ENCODE measurements around the gene RBL2.

Gene RBL2

GRCh38 chr16:53453928-53454327 is 19.7 kb downstream of the RBL2 start:
- FAIRE-seq, result no peak
- no peak for DNase-seq (ENCODE audit: low spot score)

- FAIRE-seq (no peak), DNase-seq (ENCODE audit: low spot score) (no peak)
Observed at GRCh38 chr16:53456625-53457024, 22.4 kb downstream of the RBL2 start.

DNA sequence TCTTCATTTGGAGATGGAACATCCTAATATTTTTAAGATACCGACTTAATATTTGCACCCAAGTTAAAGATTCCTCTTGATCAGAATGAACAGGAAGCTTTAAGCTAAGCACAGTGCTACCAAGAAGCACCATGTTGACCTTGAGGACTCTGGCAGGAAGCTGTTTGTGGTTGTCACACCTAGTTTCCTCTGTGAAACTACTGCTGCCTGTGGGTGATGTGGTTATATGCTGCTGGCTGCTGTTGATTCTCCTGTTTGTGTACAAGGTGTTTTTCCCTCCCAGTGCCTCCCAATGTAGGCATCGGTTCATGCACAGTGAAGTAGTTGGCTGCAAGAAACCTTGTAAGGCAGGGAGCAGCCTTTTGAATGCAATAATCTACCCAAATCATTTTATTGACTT is 23.4 kb downstream of the RBL2 start:
- DNase-seq (ENCODE audit: low spot score) (no peak), FAIRE-seq (no peak)

DNA sequence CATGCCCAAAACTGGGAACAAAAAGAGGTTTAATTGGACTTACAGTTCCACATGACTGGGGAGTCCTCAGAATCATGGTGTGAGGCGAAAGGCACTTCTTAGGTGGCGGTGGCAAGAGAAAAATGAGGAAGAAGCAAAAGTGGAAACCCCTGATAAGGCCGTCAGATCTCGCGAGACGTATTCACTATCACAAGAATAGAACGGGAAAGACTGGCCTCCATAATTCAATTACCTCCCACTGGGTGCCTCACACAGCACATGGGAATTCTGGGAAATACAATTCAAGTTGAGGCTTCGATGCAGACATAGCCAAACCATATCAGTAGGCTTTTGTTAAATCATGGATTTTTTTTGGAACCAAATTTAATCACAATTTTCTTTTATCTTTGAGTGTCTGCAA is 24.4 kb downstream of the RBL2 start:
- no peak for FAIRE-seq

GRCh38 chr16:53465606-53466280 is 31.5 kb downstream of the RBL2 start:
- FAIRE-seq (peak; percentile 77), DNase-seq (ENCODE audit: low spot score) (peak; percentile 52)

More for the DNA sequence above, 24.4 kb downstream of the RBL2 start:
- DNase-seq (ENCODE audit: low spot score), result no peak

DNA sequence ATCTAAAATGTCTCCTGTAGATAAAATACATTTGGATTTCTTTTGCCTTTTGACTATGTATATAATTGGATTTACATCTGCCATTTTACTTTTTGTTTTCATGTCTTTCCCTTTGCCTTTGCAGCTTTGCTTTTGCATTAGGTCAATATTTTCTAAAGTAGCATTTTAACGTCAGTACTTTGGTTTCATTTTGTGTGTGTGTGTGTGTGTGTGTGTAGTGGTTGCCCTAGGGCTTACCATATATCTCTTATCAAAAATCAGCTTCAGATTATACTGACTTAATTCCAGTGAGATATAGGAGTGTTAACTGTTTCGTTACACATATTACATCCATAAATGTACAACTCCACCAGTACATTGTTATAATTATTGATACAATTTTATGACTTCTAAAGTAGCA is 42.6 kb downstream of the RBL2 start:
- DNase-seq (ENCODE audit: low spot score) (no peak), FAIRE-seq (no peak)

GRCh38 chr16:53478965-53479364 is 44.7 kb downstream of the RBL2 start:
- no peak for FAIRE-seq
- no peak for DNase-seq (ENCODE audit: low spot score)

DNA sequence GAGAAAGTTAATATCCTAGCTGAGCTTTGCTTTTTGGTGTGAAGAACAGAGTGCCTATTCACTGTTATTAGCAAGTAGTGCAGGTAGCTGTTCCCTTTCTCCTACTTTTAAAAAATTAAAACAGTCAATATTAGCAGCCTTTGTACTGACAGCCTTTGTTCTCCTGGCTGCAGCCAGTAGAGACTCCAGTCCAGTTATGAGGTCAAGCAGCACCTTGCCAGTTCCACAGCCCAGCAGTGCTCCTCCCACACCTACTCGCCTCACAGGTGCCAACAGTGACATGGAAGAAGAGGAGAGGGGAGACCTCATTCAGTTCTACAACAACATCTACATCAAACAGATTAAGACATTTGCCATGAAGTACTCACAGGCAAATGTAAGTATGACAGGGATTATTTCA is 46.1 kb downstream of the RBL2 start:
- FAIRE-seq (no peak), DNase-seq (ENCODE audit: low spot score) (no peak)

- FAIRE-seq, result no peak
- no peak for DNase-seq (ENCODE audit: low spot score)
Observed at GRCh38 chr16:53482123-53482522, 47.9 kb downstream of the RBL2 start.

DNA sequence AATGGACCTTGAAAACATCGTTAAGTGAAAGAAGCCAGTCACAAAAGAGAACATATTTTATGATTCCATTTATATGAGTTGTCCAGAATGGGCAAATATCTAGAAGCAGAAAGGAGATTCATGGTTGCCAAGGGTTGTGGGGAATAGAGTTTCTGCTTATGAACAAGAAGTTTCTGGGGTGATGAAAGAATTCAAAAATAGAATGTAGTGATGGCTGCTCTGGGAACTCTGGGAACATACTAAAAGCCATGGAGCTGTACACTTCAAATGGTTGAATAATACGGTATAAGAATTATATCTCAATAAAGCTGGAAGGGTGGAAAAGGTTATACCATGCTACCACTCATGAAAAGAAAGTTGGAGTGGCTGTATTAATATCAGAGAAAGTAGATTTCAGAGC is 50.3 kb downstream of the RBL2 start:
- FAIRE-seq (no peak), DNase-seq (ENCODE audit: low spot score) (no peak)

GRCh38 chr16:53486230-53486629 is 52.0 kb downstream of the RBL2 start:
- FAIRE-seq, result no peak
- DNase-seq (ENCODE audit: low spot score), result no peak

- FAIRE-seq (no peak), DNase-seq (ENCODE audit: low spot score) (no peak)
Observed at GRCh38 chr16:53489755-53490154, 55.5 kb downstream of the RBL2 start.

- FAIRE-seq (no peak), DNase-seq (ENCODE audit: low spot score) (no peak)
Observed at GRCh38 chr16:53492503-53492902, 58.2 kb downstream of the RBL2 start.

- no peak for FAIRE-seq
Observed at GRCh38 chr16:53494636-53495035, 60.4 kb downstream of the RBL2 start.

DNA sequence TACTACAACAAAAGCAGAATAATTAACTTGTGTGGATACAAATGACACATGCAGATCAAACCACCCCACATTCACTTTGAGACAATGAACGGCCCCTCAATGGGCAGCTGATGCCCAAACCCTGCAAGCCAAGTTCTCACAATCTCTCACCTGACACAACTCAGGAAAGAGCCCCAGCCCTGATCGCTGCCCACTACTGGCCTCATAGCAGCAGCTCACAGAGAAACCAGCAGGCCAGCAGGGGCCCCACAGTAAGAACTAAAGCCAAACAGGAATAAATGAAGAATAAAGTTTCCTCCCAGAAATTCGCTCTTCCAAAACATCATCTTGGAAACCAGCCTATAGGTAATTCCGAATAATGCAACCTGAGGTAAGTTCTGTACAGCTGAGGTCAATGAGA is 61.1 kb downstream of the RBL2 start:
- FAIRE-seq (no peak), DNase-seq (ENCODE audit: low spot score) (no peak)

More at GRCh38 chr16:53494636-53495035, 60.4 kb downstream of the RBL2 start:
- DNase-seq (ENCODE audit: low spot score), result no peak

DNA sequence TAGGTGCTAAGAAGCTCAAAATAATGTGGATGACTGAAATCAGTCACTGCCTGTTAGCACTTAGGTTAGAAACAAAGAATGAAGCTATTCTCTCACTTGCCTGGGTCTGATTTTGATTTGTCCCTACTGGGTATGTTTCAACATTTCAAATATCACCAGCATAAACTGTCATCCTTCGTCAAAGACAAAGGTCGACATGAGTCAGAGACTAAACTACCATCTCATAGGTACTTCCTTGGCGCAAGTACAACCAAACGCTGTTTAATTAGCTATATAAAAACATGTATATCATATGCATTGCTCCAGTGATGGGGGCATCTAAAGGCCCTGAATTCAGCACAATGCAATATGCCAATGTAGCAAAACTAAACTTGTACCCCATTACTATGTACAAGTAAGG is 64.7 kb downstream of the RBL2 start:
- FAIRE-seq, result no peak
- no peak for DNase-seq (ENCODE audit: low spot score)

DNA sequence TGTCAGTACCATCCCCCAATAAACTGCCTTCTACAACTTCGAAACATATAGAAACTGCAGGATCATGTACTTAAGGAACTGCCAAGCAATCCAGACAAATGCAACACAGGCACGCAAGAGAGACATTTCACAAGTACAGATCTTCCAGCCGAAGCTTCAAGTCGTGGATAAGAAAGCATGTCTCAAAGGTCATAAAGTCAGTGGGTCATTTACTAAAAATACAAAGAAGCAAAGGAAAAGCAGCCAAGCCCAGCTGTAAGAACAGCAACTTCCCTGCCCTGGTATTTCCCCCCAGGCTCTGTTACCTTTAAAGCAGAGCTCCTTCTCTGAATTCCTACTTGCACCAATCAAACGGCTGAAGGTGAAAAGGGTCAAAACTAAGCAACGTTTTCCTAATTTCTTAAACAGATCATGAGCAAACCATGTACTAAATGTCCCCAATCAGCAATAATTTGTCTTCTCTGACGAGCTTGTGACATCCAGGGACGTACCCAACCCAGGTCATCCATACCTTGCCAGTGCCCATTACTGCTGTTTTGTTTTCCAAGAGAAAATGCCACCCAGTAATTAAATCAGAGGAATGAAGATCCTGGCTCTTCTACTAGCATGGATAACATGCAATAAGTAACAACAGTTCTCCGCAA is 67.1 kb downstream of the RBL2 start:
- DNase-seq (ENCODE audit: low spot score), result no peak

DNA sequence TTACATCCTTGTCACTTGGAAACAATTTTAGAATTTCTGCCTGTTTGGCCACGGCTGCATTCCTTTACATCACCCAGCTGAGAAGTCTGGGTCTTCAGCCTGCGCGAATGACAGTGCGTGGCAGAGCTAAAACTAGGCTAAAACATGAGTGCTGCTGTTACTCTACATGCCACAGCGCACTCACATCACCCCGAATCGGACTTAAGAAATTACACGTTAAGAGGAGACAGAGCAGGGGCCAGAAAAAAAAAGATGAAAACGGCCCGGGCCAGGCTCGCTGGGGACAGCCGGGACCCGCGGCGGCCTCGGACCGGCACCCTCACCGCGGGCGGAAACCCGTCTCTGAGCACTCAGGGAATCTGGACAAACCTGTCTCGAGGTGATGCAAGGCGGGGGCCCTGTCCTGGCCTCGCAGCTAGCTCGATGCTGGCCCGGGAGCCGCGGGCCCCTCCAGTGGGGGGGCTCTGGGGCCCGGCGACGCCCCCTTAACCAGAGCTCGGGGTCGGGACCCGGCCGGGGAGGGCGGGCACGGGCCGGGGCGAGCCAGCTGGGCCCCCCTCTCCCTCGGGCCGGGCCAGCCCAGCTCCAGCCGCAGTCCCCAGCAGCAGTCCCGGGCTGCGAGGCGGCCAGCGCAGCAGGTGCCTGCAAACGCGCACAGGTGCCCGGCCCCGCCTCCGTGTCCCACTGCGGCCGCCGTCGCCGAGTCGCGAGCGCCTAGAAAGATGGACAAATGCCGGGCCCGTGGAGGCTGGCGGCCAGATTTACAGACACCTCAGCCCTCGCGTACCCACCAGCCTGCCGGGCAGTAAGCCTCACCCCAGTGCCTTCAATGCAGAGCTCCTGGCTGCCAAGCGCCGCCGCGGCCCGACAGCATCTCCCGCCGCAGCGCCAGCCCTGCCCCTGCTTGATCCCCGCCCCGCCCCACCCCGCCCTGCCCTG is 68.3 kb downstream of the RBL2 start, which contains the start of gene AKTIP:
AKTIP (minus strand) TSS at position 879 of the 939 bp plus-strand sequence. CDS start 2,950 bp downstream, outside the sequence.
- FAIRE-seq (no peak), DNase-seq (ENCODE audit: low spot score) (no peak)

More for the DNA sequence above, 67.1 kb downstream of the RBL2 start:
- FAIRE-seq, result no peak

DNA sequence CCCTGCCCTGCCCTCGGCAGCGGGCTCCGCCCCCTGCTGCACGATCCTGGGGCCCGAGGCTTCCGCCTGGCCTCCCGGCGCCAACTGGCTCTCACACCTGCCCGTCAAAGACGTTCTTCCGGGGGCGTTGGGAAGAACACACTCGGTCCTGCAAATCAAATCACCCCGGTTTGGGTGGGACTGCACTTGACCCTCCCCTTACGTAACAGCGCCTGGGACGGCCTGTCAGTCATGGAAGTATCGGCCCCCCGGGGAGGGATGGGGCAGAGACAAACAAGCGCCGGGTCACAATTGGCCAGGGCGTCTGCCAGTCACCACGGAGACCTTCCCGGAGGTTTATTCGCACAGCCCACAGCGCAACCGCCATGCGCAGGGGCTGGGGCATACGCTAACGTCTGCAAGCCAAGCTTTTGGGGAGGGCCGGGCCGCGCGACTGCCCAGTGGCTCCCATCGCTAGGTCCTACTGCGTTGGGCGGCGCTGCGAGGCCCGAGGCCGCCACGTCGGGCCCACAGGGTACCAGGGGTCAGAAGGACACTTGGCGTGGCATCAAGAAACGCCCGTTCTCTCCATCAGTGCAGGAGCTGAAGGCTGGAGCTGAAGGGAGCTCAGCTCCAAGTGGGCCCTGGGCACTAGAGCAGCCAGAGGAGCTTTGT is 69.1 kb downstream of the RBL2 start:
- FAIRE-seq (peak; percentile 87), DNase-seq (ENCODE audit: low spot score) (peak; percentile 100)

GRCh38 chr16:53503991-53504663 is 69.9 kb downstream of the RBL2 start:
- FAIRE-seq, result peak; percentile 81
- DNase-seq (ENCODE audit: low spot score), result peak; percentile 73

DNA sequence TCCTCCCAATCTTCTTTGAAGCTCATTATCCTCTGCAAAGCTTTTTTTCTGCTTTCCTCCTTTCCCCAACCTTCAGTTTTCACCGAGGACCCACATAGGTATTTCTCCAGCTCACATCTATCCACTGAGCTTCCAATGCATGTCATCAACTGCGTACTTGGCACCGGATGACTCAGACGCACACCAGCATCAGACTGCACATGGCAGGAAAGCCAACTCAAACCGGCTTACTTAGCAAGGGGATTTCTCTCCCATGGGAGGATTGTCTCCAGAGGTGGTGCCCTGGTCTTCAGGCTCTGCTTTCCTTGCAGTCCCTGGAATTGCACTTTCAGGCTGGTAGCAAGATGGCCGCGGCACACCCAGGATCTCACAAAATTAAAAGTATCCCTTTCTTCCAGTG is 70.4 kb downstream of the RBL2 start:
- no peak for FAIRE-seq
- DNase-seq (ENCODE audit: low spot score), result peak; percentile 75
